H1 (cell line): ENCODE data around the gene GDPD5. TPM values are rescaled to one million over a fixed set of nuclear protein-coding genes. Genes with fewer than 3 reads are reported as not detected.

Experiments
- CTCF ChIA-PET: fragments of 300-600 bp; sonication (Branson Sonifier 250); formaldehyde crosslinking; loops from one replicate; lab custom pipeline; 2021; ENCODE audit not compliant: partially characterized antibody; lab: Charles Lee
- POLR2A ChIA-PET: fragments of 300-600 bp; sonication (Branson Sonifier 250); formaldehyde crosslinking; loops from one replicate; lab custom pipeline; 2021; ENCODE audit warnings: inconsistent platforms; ENCODE audit not compliant: partially characterized antibody; lab: Charles Lee
- DNase-seq, 2 experiments: peaks; one replicate each; pipeline versions ENCODE4 v3.0.0 to v3.0.0-alpha.2; 2010 to 2022; ENCODE audit warnings: low spot score in 2 of 2, low read depth in 1 of 2, mixed read lengths in 1 of 2
- FAIRE-seq: peaks from 2 replicates; lab custom pipeline; 2011; peaks lifted over from hg19 to GRCh38; lab: Jason Lieb, UNC
- H2AFZ ChIP-seq: 2 replicates; pipeline ENCODE4 v1.8.1; 2012; ENCODE audit warnings: low read length, inconsistent platforms
- H2AK5ac ChIP-seq: 2 replicates; pipeline ENCODE4 v1.6.1; 2013; ENCODE audit warnings: low read depth, low read length
- H2BK120ac ChIP-seq: replicated peaks from 2 replicates; pipeline ENCODE3; 2013; ENCODE audit warnings: low read depth, low read length, inconsistent platforms
- H2BK12ac ChIP-seq: 2 replicates; pipeline ENCODE4 v1.6.1; 2013; ENCODE audit warnings: low read depth, low read length
- H2BK15ac ChIP-seq: 2 replicates; pipeline ENCODE4 v1.6.1; 2013; ENCODE audit warnings: low read length
- H2BK20ac ChIP-seq: 2 replicates; pipeline ENCODE4 v1.6.1; 2013; ENCODE audit warnings: low read length
- H2BK5ac ChIP-seq: 2 replicates; pipeline ENCODE4 v1.6.1; 2013; ENCODE audit warnings: low read depth, low read length
- H3K14ac ChIP-seq: 2 replicates; pipeline ENCODE4 v1.6.1; 2013; ENCODE audit warnings: inconsistent platforms; ENCODE audit not compliant: insufficient read length
- H3K18ac ChIP-seq: 2 replicates; pipeline ENCODE4 v1.6.1; 2013; ENCODE audit warnings: low read length; ENCODE audit errors: extremely low read depth
- H3K23ac ChIP-seq: 2 replicates; pipeline ENCODE4 v1.6.1; 2013; ENCODE audit warnings: inconsistent platforms; ENCODE audit not compliant: insufficient read length
- H3K23me2 ChIP-seq: 2 replicates; pipeline ENCODE4 v1.6.1; 2013; ENCODE audit warnings: low read depth, low read length
- H3K27ac ChIP-seq: 2 replicates; pipeline ENCODE4 v1.6.1; 2011; ENCODE audit warnings: low read depth, low read length, inconsistent platforms
- H3K27me3 ChIP-seq, 4 experiments: replicated peaks in 1 of 4; 1 replicate in 1 of 4; 2 replicates in 3 of 4; pipeline versions ENCODE4 v1.6.1 to v1.8.1; 2011 to 2013; ENCODE audit warnings: low read length in 3 of 4, mild to moderate bottlenecking in 3 of 4, inconsistent platforms in 2 of 4, mixed read lengths in 2 of 4, moderate library complexity in 1 of 4; ENCODE audit not compliant: control insufficient read depth in 3 of 4, insufficient read depth in 3 of 4; ENCODE audit errors: extremely low read depth in 1 of 4
- H3K36me3 ChIP-seq, 4 experiments: 2 replicates each; pipeline versions ENCODE4 v1.6.1 to v1.8.1; 2011 to 2013; ENCODE audit warnings: mild to moderate bottlenecking in 4 of 4, low read length in 3 of 4, moderate library complexity in 2 of 4, control low read depth in 1 of 4, inconsistent platforms in 1 of 4; ENCODE audit not compliant: insufficient read depth in 4 of 4, control insufficient read depth in 2 of 4
- H3K4ac ChIP-seq: replicated peaks from 2 replicates; pipeline ENCODE3; 2013; ENCODE audit warnings: low read length, low read depth, mixed read lengths, inconsistent platforms; ENCODE audit not compliant: insufficient read length
- H3K4me1 ChIP-seq, 4 experiments: replicated peaks in 1 of 4; 1 replicate in 1 of 4; 2 replicates in 3 of 4; pipeline versions ENCODE4 v1.6.1 to v1.8.1; 2011 to 2013; ENCODE audit warnings: low read length in 3 of 4, inconsistent platforms in 2 of 4, mixed read lengths in 1 of 4; ENCODE audit not compliant: insufficient read depth in 4 of 4, control insufficient read depth in 3 of 4
- H3K4me2 ChIP-seq, 2 experiments: 2 replicates each; pipeline versions ENCODE4 v1.6.1 to v1.8.1; 2011 to 2013; ENCODE audit warnings: low read depth in 2 of 2, low read length in 2 of 2, control low read depth in 1 of 2, inconsistent platforms in 1 of 2, mild to moderate bottlenecking in 1 of 2; ENCODE audit not compliant: insufficient read depth in 1 of 2
- H3K4me3 ChIP-seq, 4 experiments: fragments of 200-600, 300-600 bp in 1 of 4; sonication (generic), shearing (Covaris generic), sonication (Bioruptor Twin) in 1 of 4; 2 replicates each; pipeline versions ENCODE4 v1.5.1 to v1.8.1; 2011 to 2016; ENCODE audit warnings: low read length in 4 of 4, low read depth in 3 of 4, control low read depth in 2 of 4, inconsistent platforms in 2 of 4, mild to moderate bottlenecking in 2 of 4, mixed read lengths in 1 of 4, moderate library complexity in 1 of 4; ENCODE audit not compliant: insufficient read depth in 2 of 4; ENCODE audit errors: extremely low read depth in 1 of 4
- H3K56ac ChIP-seq: replicated peaks from 2 replicates; pipeline ENCODE3; 2013; ENCODE audit warnings: low read depth, mild to moderate bottlenecking, mixed read lengths, low read length, inconsistent platforms; ENCODE audit not compliant: insufficient read length
- H3K79me1 ChIP-seq: 2 replicates; pipeline ENCODE4 v1.6.1; 2013; ENCODE audit warnings: low read depth, low read length, control low read depth
- H3K79me2 ChIP-seq, 2 experiments: 2 replicates each; pipeline versions ENCODE4 v1.6.1 to v1.8.1; 2012 to 2013; ENCODE audit warnings: low read length in 2 of 2, mild to moderate bottlenecking in 2 of 2, inconsistent platforms in 1 of 2; ENCODE audit not compliant: insufficient read depth in 2 of 2, control insufficient read depth in 1 of 2
- H3K9ac ChIP-seq, 4 experiments: replicated peaks in 1 of 4; 1 replicate in 1 of 4; 2 replicates in 3 of 4; pipeline versions ENCODE4 v1.6.1 to v1.8.1; 2011 to 2013; ENCODE audit warnings: low read depth in 3 of 4, low read length in 3 of 4, control low read depth in 2 of 4, mild to moderate bottlenecking in 2 of 4, moderate library complexity in 2 of 4, inconsistent platforms in 1 of 4; ENCODE audit errors: extremely low read depth in 1 of 4
- H3K9me3 ChIP-seq, 2 experiments: 2 replicates each; pipeline versions ENCODE4 v1.6.1 to v1.8.1; 2012 to 2013; ENCODE audit warnings: mild to moderate bottlenecking in 2 of 2, moderate library complexity in 2 of 2, control low read depth in 1 of 2, inconsistent platforms in 1 of 2, low read depth in 1 of 2, low read length in 1 of 2, mixed read lengths in 1 of 2; ENCODE audit not compliant: insufficient read depth in 2 of 2
- H4K20me1 ChIP-seq, 2 experiments: replicated peaks in 1 of 2; 2 replicates each; pipeline versions ENCODE3 to v1.8.1; 2011 to 2013; ENCODE audit warnings: inconsistent platforms in 2 of 2, low read length in 2 of 2, mild to moderate bottlenecking in 1 of 2; ENCODE audit not compliant: insufficient read depth in 2 of 2, control insufficient read depth in 1 of 2
- H4K5ac ChIP-seq: 2 replicates; pipeline ENCODE4 v1.6.1; 2013; ENCODE audit warnings: low read length, low read depth, mixed read lengths, inconsistent platforms; ENCODE audit not compliant: insufficient read length
- H4K8ac ChIP-seq: 2 replicates; pipeline ENCODE4 v1.8.0; 2013; ENCODE audit warnings: mild to moderate bottlenecking, moderate library complexity, low read length, inconsistent platforms; ENCODE audit not compliant: insufficient read depth; ENCODE audit errors: extremely low read depth
- H4K91ac ChIP-seq: replicated peaks from 2 replicates; pipeline ENCODE3; 2013; ENCODE audit warnings: low read length, mixed read lengths, inconsistent platforms; ENCODE audit not compliant: insufficient read length
- BCL11A ChIP-seq, 2 experiments: IDR thresholded peaks; one replicate each; pipeline ENCODE4 v1.6.1; 2011; ENCODE audit warnings: low read depth in 2 of 2, low read length in 2 of 2, mild to moderate bottlenecking in 2 of 2
- CREB1 ChIP-seq: IDR thresholded peaks from 2 replicates; pipeline ENCODE4 v1.6.1; 2012; ENCODE audit warnings: inconsistent platforms
- POLR2AphosphoS5 ChIP-seq: IDR thresholded peaks from 2 replicates; pipeline ENCODE4 v1.6.1; 2011; ENCODE audit warnings: low read depth, low read length
- TAF1 ChIP-seq: IDR thresholded peaks from 2 replicates; pipeline ENCODE4 v1.6.1; 2011; ENCODE audit warnings: mild to moderate bottlenecking, low read depth, low read length
- WGBS, 2 experiments: shearing (Covaris generic) in 1 of 2; methylation state at CpG; one replicate each; pipeline versions ENCODE4 v1.1.6 to v1.1.7; 2013 to 2015; ENCODE audit warnings: low lambda C conversion rate in 2 of 2, mixed read lengths in 2 of 2, inconsistent platforms in 1 of 2, low coverage in 1 of 2, missing lambda C conversion rate in 1 of 2; ENCODE audit not compliant: insufficient replicate concordance in 2 of 2, insufficient coverage in 1 of 2, insufficient read length in 1 of 2; ENCODE audit errors: extremely low coverage in 1 of 2, missing lambda C conversion rate in 1 of 2; 5-methylcytosine and 5-hydroxymethylcytosine counted together
- polyA plus RNA-seq, 7 experiments: library from polyadenylated mRNA; depleted of rRNA in 3 of 7; stranded (reverse) in 5 of 7; unstranded in 2 of 7; fragments of >200 nt in 5 of 7; fragments of 200-250 nt in 2 of 7; gene quantifications; 1 replicate in 5 of 7; 2 replicates in 1 of 7; 4 replicates in 1 of 7; pipeline versions ENCODE4 v1.2.1 to v1.2.3, GENCODE V29; 2011 to 2013; ENCODE audit warnings: missing spikeins in 2 of 7, mixed read lengths in 2 of 7
- total RNA-seq: library from RNA; stranded (reverse); fragmentation: NEBNext Ultra II Directional; extraction: Animal tissue kit (Norgen Biotek cat#: 25700); gene quantifications from 2 replicates; pipeline ENCODE4 v1.2.1, GENCODE V29; 2021

GDPD5 gene
- total and polyA plus RNA-seq, 2 of the 8 experiments (the other 6 are each of a cell fraction or from before 2014, with no cell fraction given) = 7.8 to 8.6 TPM

DNA sequence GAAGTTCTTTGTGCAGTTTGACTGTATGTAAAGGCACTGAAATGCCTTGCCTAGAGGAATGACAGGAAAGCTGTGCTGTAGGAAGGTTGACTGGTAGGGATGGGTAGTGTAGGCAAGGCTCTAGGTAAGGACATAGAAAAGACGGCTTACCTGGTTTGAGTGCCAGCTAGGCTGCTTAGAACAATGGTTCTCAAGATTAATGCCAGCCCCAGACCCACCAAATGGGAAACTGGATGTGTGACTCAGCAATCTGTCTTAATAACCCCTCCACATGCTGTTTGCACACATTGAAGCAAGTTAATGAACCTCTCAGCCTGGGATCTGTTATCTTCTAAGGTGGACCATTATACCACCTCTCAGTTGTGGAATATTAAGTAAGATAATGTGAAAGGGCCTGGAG is 122.7 kb downstream of the GDPD5 start:
- Histone ChIP-seq H3K4me3 (no peak overlapping the region; a peak in 2 of 8 replicates), H2BK12ac (no peak overlapping the region), H3K14ac (no peak overlapping the region), H4K5ac (no peak overlapping the region), H3K18ac (no peak overlapping the region), H3K79me2 (peaks cover 29 to 71% of the 10 kb centered on the region in 2 experiments), H3K36me3 (peaks cover 49 to 79% (median 68%) of the 10 kb centered on the region in 4 experiments), H3K9me3 (no peaks in the 10 kb centered on the region), H2AK5ac (no peak overlapping the region), H4K8ac (no peak overlapping the region), H3K9ac (no peak overlapping the region; a peak in 1 of 7 replicates), H2AFZ (no peak overlapping the region), H3K27ac (0 out of 2 replicates have a peak overlapping the region, but pooled peaks have one; percentile 32), H2BK120ac (no peak overlapping the region), H4K20me1 (peaks cover 34 to 43% of the 10 kb centered on the region in 2 experiments), H2BK5ac (peak overlapping the region; percentile 60; the same call in 1 of the 2 replicates), H3K4ac (no peak overlapping the region), H3K23ac (no peak overlapping the region), H2BK20ac (no peak overlapping the region), H4K91ac (no peak overlapping the region), H3K4me1 (peaks cover 0 to 9% (median 4%) of the 10 kb centered on the region in 4 experiments; a peak in 6 of 7 replicates), H3K79me1 (peaks cover 8% of the 10 kb centered on the region; the same call in 1 of the 2 replicates), H3K4me2 (peak overlapping the region in 1 of 2 experiments; percentile 93; a peak in 1 of 4 replicates), H3K56ac (no peak overlapping the region), H3K27me3 (no peaks in the 10 kb centered on the region), H3K23me2 (peaks cover 7% of the 10 kb centered on the region), H2BK15ac (no peak overlapping the region)
- 89% methylated on average over 1 of the region's 1 CpG; no CpG with 5 or more reads in 1 of the 2 experiments for WGBS, 2 experiments
- ChIA-PET CTCF (interaction anchor here (1.2 to 2.1 kb wide), 3 partner anchors 14 to 48 kb away, joined by 3 to 9 read pairs (median 3); no protein-coding TSS in a partner anchor), POLR2A (interaction anchor here (0.9 to 16.7 kb wide), 10 partner anchors 14 to 168 kb away, joined by 3 to 570 read pairs (median 4); partner anchors contain the start of gene KLHL35)
- FAIRE-seq = no peak
- TF ChIP-seq TAF1 (no peak), CREB1 (no peak), POLR2AphosphoS5 (peak; percentile 65), BCL11A (IDR thresholded peaks at IDR 0.05; ENCODE audit: low read depth in 2 of 2, low read length in 2 of 2) (no peak)
- no peak for DNase-seq
